ENCODE results near the gene FGFBP3.

FGFBP3 gene

DNA sequence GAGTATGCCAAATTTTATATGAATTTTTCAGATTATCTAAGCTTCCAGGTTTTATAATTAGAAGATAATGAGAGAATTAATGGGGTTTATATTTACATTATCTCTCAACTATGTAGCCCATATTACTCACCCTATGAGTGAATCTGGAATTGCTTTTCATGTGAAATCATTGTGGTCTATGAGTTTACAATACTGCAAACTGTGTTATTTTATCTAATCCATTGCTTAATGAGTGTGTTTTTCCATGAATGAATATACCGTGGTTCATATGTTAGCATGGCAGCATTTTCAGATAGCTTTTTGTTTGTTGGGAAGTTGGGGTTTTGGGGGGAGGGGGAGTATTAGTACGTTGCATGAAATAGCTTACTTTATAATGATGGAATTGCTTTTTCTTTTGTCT lies 44.5 kb downstream of the FGFBP3 start:
- peaks cover 50% of the 10 kb centered on the region for H3K36me3 ChIP-seq (ENCODE audit: low read depth)

DNA sequence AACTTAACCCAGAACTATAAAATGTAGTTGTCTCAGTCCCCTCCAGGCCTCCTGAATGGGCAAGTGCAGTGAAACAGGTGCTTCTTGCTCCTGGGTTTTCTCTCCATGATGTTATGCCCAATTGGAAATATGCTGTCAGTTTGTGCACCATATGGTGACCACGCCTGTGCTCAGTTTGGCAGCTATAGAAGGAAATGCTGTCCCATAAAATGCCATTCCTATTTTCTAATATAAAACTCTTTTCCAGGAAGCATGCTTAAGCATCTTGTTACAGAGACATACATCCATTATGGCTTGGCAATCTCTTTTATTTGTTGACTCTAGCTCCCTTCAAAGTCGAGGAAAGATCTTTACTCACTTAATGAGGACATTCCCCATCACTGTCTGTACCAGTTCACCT lies 45.2 kb downstream of the FGFBP3 start:
- no peaks in the 10 kb centered on the region for H3K27me3 ChIP-seq (ENCODE audit: insufficient read depth, poor library complexity, severe bottlenecking)
- no peak overlapping the region for H3K27ac ChIP-seq (ENCODE audit: poor library complexity, severe bottlenecking)
- ATAC-seq (ENCODE audit: low read depth), result no peak
- no peaks in the 10 kb centered on the region for H3K9me3 ChIP-seq (ENCODE audit: severe bottlenecking)
- no peak for DNase-seq (ENCODE audit: low spot score)
- no peaks in the 10 kb centered on the region for H3K4me1 ChIP-seq (ENCODE audit: insufficient read depth, poor library complexity, severe bottlenecking)
- H3K4me3 ChIP-seq (ENCODE audit: severe bottlenecking), result no peak overlapping the region
- TF ChIP-seq, protein P1, sequence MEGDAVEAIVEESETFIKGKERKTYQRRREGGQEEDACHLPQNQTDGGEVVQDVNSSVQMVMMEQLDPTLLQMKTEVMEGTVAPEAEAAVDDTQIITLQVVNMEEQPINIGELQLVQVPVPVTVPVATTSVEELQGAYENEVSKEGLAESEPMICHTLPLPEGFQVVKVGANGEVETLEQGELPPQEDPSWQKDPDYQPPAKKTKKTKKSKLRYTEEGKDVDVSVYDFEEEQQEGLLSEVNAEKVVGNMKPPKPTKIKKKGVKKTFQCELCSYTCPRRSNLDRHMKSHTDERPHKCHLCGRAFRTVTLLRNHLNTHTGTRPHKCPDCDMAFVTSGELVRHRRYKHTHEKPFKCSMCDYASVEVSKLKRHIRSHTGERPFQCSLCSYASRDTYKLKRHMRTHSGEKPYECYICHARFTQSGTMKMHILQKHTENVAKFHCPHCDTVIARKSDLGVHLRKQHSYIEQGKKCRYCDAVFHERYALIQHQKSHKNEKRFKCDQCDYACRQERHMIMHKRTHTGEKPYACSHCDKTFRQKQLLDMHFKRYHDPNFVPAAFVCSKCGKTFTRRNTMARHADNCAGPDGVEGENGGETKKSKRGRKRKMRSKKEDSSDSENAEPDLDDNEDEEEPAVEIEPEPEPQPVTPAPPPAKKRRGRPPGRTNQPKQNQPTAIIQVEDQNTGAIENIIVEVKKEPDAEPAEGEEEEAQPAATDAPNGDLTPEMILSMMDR (IDR thresholded peaks at IDR 0.05; ENCODE audit: poor library complexity, severe bottlenecking), result no peak
- peaks cover 56% of the 10 kb centered on the region for H3K36me3 ChIP-seq (ENCODE audit: low read depth)

More for the DNA sequence above, 44.5 kb downstream of the FGFBP3 start:
- no peak overlapping the region for H3K27ac ChIP-seq (ENCODE audit: poor library complexity, severe bottlenecking)
- DNase-seq (ENCODE audit: low spot score) (no peak), ATAC-seq (ENCODE audit: low read depth) (no peak)
- H3K27me3 ChIP-seq (ENCODE audit: insufficient read depth, poor library complexity, severe bottlenecking), result no peaks in the 10 kb centered on the region
- no peaks in the 10 kb centered on the region for H3K9me3 ChIP-seq (ENCODE audit: severe bottlenecking)
- TF ChIP-seq, protein P1 (IDR thresholded peaks at IDR 0.05; ENCODE audit: poor library complexity, severe bottlenecking), result no peak
- no peaks in the 10 kb centered on the region for H3K4me1 ChIP-seq (ENCODE audit: insufficient read depth, poor library complexity, severe bottlenecking)
- H3K4me3 ChIP-seq (ENCODE audit: severe bottlenecking), result no peak overlapping the region

DNA sequence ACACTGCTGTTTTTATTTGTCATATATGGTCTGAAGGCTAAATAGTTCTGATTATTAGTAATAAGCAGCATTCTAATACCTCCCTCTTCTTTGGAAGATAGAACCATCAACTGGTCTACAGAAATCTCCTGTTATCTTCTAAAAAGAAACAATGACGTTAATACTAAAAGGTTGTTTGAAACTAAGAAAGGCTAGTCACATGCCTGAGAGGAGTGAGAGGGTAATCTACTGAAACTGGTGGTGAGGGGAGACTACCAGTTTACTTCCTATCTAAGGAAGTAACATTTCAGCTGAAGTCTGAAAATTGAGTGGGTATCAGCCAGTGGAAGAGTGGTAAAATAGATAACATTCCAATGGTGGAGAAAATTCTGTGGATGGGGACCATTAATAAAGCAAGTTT lies 48.4 kb downstream of the FGFBP3 start:
- H3K27me3 ChIP-seq (ENCODE audit: insufficient read depth, poor library complexity, severe bottlenecking), result no peaks in the 10 kb centered on the region
- no peaks in the 10 kb centered on the region for H3K4me1 ChIP-seq (ENCODE audit: insufficient read depth, poor library complexity, severe bottlenecking)
- TF ChIP-seq, protein P1 (IDR thresholded peaks at IDR 0.05; ENCODE audit: poor library complexity, severe bottlenecking), result no peak
- DNase-seq (ENCODE audit: low spot score), result no peak
- no peak overlapping the region for H3K27ac ChIP-seq (ENCODE audit: poor library complexity, severe bottlenecking)
- H3K9me3 ChIP-seq (ENCODE audit: severe bottlenecking), result no peaks in the 10 kb centered on the region
- no peak overlapping the region for H3K4me3 ChIP-seq (ENCODE audit: severe bottlenecking)
- no peak for ATAC-seq (ENCODE audit: low read depth)
- peaks cover 88% of the 10 kb centered on the region for H3K36me3 ChIP-seq (ENCODE audit: low read depth)

DNA sequence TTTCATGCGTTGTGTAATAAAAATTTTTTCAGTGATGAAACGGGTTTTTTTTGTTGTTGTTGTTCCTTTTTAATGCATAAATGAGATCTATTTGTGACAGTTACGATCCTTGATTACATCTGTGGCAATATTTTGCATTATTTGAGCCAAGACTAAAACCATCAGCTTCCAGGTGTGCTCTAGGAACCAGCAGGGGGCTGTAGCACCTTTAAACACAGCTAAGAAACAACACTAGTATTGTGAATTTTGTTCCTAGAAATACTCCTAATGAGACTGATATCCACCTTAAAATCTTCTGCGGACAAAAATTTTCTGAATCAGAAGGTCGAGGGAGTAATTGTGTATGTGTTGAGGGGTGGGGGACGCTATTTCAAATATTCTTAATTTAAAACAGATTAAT lies 52.6 kb downstream of the FGFBP3 start:
- TF ChIP-seq, protein P1 (IDR thresholded peaks at IDR 0.05; ENCODE audit: poor library complexity, severe bottlenecking), result peak; percentile 70
- Histone ChIP-seq H3K4me1 (ENCODE audit: insufficient read depth, poor library complexity, severe bottlenecking) (no peaks in the 10 kb centered on the region), H3K27ac (ENCODE audit: poor library complexity, severe bottlenecking) (no peak overlapping the region), H3K4me3 (ENCODE audit: severe bottlenecking) (no peak overlapping the region), H3K27me3 (ENCODE audit: insufficient read depth, poor library complexity, severe bottlenecking) (no peaks in the 10 kb centered on the region), H3K9me3 (ENCODE audit: severe bottlenecking) (no peaks in the 10 kb centered on the region), H3K36me3 (ENCODE audit: low read depth) (peaks cover 99% of the 10 kb centered on the region)
- ATAC-seq (ENCODE audit: low read depth), result no peak
- DNase-seq (ENCODE audit: low spot score), result no peak
